GM12878 (cell line): Measurements from ENCODE around the gene FOXP1. TPM values are rescaled to one million over a fixed set of nuclear protein-coding genes. Genes with fewer than 3 reads are reported as not detected.

Experiments
- IRF4 ChIP-seq: IDR thresholded peaks from 2 replicates; pipeline ENCODE4 v1.6.1; 2011; ENCODE audit warnings: low read depth, low read length
- PML ChIP-seq: IDR thresholded peaks from 2 replicates; pipeline ENCODE4 v1.6.1; 2012; ENCODE audit warnings: low read length, inconsistent platforms
- polyA plus RNA-seq, 11 experiments: library from polyadenylated mRNA; depleted of rRNA in 4 of 11; unstranded in 6 of 11; stranded (reverse) in 5 of 11; fragments of >200 nt; fragmentation: Nextera tagmentation in 4 of 11; fragmentation: Illumina TruSeq in 1 of 11; extraction: Ambion mirVana in 4 of 11; extraction: Trizol in 1 of 11; gene quantifications; 1 replicate in 1 of 11; 2 replicates in 10 of 11; pipeline versions ENCODE4 v1.2.1 to v1.2.3, GENCODE V29; 2011 to 2016; ENCODE audit warnings: inconsistent platforms in 2 of 11, missing spikeins in 2 of 11, low read depth in 1 of 11
- total RNA-seq, 4 experiments: library from RNA; depleted of rRNA in 3 of 4; stranded (reverse); fragments of >200 nt in 3 of 4; fragmentation: Illumina TruSeq in 1 of 4; extraction: Trizol in 1 of 4; gene quantifications; 2 replicates each; pipeline versions ENCODE4 v1.2.1 to v1.2.3, GENCODE V29; 2013 to 2021
- TF ChIP-seq, protein P1 (sequence below): fragments of 450-650 bp; IDR thresholded peaks from 2 replicates; pipeline ENCODE4 v1.6.1; 2017; ENCODE audit warnings: mild to moderate bottlenecking, moderate library complexity
- TF ChIP-seq, protein P2 (sequence below): fragments of 450-650 bp; IDR thresholded peaks from 2 replicates; pipeline ENCODE4 v1.6.1; 2016; ENCODE audit warnings: mild to moderate bottlenecking
- TF ChIP-seq, protein P3 (sequence below): fragments of 150-350 bp; IDR thresholded peaks from 2 replicates; pipeline ENCODE4 v1.6.1; 2016; ENCODE audit warnings: low read depth, low read length

Gene FOXP1
- total and polyA plus RNA-seq, 10 of the 15 experiments (the other 5 are each of a cell fraction or from before 2014, with no cell fraction given), result 0.05 to 1.6 (median 0.20) TPM; not detected in 1

DNA sequence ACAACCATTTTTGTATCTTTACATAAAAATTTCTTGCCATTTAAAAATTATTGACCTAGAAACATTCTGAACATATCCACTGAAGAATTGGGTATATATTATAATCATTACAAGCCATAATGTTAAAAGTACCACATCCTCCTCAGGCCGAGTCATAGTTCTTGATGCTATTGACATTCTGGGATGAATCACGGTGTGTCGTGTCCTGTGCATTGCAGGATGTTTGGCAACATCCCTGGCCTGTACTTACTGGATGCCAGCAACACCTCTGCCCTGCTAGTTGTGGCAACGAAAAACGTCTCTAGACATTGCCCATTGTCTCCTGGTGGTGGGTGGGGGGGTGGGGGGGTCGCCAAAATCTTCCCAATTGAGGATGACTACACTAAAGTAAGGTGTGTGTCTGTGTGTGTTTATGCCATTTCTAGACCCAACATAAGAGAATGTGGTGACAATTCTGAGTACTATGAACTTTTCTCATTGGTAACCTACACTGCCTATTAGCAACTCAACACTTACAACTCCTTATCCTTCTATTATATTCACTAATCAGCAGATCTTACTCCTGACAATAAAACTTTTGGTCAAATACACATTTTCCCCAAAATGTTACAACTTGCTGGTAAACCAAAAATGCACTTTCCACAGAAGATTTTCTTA is 471.6 kb downstream of the FOXP1 start (continued):
- TF ChIP-seq, protein P1, sequence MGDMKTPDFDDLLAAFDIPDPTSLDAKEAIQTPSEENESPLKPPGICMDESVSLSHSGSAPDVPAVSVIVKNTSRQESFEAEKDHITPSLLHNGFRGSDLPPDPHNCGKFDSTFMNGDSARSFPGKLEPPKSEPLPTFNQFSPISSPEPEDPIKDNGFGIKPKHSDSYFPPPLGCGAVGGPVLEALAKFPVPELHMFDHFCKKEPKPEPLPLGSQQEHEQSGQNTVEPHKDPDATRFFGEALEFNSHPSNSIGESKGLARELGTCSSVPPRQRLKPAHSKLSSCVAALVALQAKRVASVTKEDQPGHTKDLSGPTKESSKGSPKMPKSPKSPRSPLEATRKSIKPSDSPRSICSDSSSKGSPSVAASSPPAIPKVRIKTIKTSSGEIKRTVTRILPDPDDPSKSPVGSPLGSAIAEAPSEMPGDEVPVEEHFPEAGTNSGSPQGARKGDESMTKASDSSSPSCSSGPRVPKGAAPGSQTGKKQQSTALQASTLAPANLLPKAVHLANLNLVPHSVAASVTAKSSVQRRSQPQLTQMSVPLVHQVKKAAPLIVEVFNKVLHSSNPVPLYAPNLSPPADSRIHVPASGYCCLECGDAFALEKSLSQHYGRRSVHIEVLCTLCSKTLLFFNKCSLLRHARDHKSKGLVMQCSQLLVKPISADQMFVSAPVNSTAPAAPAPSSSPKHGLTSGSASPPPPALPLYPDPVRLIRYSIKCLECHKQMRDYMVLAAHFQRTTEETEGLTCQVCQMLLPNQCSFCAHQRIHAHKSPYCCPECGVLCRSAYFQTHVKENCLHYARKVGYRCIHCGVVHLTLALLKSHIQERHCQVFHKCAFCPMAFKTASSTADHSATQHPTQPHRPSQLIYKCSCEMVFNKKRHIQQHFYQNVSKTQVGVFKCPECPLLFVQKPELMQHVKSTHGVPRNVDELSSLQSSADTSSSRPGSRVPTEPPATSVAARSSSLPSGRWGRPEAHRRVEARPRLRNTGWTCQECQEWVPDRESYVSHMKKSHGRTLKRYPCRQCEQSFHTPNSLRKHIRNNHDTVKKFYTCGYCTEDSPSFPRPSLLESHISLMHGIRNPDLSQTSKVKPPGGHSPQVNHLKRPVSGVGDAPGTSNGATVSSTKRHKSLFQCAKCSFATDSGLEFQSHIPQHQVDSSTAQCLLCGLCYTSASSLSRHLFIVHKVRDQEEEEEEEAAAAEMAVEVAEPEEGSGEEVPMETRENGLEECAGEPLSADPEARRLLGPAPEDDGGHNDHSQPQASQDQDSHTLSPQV, result no peak
- TF ChIP-seq PML, result no peak
- TF ChIP-seq, protein P2, sequence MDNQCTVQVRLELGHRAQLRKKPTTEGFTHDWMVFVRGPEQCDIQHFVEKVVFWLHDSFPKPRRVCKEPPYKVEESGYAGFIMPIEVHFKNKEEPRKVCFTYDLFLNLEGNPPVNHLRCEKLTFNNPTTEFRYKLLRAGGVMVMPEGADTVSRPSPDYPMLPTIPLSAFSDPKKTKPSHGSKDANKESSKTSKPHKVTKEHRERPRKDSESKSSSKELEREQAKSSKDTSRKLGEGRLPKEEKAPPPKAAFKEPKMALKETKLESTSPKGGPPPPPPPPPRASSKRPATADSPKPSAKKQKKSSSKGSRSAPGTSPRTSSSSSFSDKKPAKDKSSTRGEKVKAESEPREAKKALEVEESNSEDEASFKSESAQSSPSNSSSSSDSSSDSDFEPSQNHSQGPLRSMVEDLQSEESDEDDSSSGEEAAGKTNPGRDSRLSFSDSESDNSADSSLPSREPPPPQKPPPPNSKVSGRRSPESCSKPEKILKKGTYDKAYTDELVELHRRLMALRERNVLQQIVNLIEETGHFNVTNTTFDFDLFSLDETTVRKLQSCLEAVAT, result no peak
- TF ChIP-seq, protein P3, sequence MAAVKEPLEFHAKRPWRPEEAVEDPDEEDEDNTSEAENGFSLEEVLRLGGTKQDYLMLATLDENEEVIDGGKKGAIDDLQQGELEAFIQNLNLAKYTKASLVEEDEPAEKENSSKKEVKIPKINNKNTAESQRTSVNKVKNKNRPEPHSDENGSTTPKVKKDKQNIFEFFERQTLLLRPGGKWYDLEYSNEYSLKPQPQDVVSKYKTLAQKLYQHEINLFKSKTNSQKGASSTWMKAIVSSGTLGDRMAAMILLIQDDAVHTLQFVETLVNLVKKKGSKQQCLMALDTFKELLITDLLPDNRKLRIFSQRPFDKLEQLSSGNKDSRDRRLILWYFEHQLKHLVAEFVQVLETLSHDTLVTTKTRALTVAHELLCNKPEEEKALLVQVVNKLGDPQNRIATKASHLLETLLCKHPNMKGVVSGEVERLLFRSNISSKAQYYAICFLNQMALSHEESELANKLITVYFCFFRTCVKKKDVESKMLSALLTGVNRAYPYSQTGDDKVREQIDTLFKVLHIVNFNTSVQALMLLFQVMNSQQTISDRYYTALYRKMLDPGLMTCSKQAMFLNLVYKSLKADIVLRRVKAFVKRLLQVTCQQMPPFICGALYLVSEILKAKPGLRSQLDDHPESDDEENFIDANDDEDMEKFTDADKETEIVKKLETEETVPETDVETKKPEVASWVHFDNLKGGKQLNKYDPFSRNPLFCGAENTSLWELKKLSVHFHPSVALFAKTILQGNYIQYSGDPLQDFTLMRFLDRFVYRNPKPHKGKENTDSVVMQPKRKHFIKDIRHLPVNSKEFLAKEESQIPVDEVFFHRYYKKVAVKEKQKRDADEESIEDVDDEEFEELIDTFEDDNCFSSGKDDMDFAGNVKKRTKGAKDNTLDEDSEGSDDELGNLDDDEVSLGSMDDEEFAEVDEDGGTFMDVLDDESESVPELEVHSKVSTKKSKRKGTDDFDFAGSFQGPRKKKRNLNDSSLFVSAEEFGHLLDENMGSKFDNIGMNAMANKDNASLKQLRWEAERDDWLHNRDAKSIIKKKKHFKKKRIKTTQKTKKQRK, result no peak
- TF ChIP-seq IRF4, result no peak
- TF ChIP-seq, all 136 proteins: peak for 0
